Measurements from ENCODE around the gene PDAP1. TPM values are rescaled to one million over a fixed set of nuclear protein-coding genes. Genes with fewer than 3 reads are reported as not detected.

PDAP1 gene
- total and polyA plus RNA-seq, 9 of the 15 experiments (the other 6 are each of a cell fraction or from before 2014, with no cell fraction given) = 10.2 to 315 (median 129) TPM

DNA sequence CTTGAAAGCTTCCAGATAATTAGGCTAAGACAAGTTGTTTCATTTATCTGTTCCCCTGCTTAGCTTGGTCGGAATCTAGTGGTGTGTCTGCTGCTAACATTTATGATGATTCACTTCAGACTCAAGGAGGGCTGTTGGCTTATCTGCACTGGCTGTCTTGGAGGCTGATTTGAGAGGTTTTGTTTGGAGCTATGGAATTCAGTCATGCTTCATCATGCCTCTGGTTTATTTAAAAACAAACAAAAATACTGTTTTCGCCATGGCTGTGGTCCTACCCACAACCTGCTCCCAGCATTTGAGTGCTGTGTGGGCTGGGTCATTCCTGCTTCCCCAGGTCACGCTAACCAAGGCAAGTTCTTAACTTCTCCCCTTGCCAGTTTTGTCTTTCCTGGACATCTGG lies 45.6 kb downstream of the PDAP1 start (continued):
- TF ChIP-seq, protein P1, sequence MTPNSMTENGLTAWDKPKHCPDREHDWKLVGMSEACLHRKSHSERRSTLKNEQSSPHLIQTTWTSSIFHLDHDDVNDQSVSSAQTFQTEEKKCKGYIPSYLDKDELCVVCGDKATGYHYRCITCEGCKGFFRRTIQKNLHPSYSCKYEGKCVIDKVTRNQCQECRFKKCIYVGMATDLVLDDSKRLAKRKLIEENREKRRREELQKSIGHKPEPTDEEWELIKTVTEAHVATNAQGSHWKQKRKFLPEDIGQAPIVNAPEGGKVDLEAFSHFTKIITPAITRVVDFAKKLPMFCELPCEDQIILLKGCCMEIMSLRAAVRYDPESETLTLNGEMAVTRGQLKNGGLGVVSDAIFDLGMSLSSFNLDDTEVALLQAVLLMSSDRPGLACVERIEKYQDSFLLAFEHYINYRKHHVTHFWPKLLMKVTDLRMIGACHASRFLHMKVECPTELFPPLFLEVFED (CRISPR knock-in tag; conservative IDR thresholded peaks at IDR 0.05) = no peak
- TF ChIP-seq ELF1 (tag; IDR thresholded peaks at IDR 0.05) (no peak), HNRNPH1 (optimal IDR thresholded peaks at IDR 0.05; ENCODE audit: low read depth, low read length) (no peak), MXI1 (IDR thresholded peaks at IDR 0.05; ENCODE audit: low read depth, low read length) (no peak), EP300 (IDR thresholded peaks at IDR 0.05; ENCODE audit: low read length) (peak; percentile 13; the same call in 1 of the 2 replicates)
- TF ChIP-seq, protein P2, sequence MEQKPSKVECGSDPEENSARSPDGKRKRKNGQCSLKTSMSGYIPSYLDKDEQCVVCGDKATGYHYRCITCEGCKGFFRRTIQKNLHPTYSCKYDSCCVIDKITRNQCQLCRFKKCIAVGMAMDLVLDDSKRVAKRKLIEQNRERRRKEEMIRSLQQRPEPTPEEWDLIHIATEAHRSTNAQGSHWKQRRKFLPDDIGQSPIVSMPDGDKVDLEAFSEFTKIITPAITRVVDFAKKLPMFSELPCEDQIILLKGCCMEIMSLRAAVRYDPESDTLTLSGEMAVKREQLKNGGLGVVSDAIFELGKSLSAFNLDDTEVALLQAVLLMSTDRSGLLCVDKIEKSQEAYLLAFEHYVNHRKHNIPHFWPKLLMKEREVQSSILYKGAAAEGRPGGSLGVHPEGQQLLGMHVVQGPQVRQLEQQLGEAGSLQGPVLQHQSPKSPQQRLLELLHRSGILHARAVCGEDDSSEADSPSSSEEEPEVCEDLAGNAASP (IDR thresholded peaks at IDR 0.05) = no peak
- TF ChIP-seq, protein P3, sequence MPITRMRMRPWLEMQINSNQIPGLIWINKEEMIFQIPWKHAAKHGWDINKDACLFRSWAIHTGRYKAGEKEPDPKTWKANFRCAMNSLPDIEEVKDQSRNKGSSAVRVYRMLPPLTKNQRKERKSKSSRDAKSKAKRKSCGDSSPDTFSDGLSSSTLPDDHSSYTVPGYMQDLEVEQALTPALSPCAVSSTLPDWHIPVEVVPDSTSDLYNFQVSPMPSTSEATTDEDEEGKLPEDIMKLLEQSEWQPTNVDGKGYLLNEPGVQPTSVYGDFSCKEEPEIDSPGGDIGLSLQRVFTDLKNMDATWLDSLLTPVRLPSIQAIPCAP (CRISPR knock-in tag; IDR thresholded peaks at IDR 0.05; ENCODE audit: borderline replicate concordance) = no peak
- TF ChIP-seq, protein P4, sequence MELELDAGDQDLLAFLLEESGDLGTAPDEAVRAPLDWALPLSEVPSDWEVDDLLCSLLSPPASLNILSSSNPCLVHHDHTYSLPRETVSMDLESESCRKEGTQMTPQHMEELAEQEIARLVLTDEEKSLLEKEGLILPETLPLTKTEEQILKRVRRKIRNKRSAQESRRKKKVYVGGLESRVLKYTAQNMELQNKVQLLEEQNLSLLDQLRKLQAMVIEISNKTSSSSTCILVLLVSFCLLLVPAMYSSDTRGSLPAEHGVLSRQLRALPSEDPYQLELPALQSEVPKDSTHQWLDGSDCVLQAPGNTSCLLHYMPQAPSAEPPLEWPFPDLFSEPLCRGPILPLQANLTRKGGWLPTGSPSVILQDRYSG (tag; conservative IDR thresholded peaks at IDR 0.05; ENCODE audit: low read depth) = 0 out of 2 replicates have a peak, but pooled peaks have one; percentile 28

All from K562 (cell line).